ENCODE results near the gene NCKAP1.
A peak's percentile ranks its signal among the peaks of the same experiment; 100 is the strongest.
"Not testable (repeated sequence)": the region's sequence is repeated elsewhere in the genome, so short reads cannot be mapped to it uniquely, and the experiment has no call there.

The NCKAP1 gene

DNA sequence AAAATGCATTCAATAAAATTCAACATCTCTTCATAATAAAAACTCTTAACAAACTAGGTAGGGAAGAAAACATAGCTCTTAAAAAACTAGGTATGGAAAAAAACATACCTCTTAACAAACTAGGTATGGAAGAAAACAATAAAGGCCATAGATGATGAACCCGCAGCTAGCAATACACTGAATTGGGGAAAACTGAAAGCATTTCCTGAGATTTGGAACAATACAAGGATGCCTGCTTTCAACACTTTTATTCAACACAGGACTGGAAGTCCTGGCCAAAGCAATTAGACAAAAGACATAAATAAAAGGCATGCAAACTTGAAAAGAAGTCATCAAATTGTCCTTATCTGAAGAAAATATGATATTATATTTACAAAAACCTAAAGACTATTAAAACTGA lies 67.8 kb downstream of the NCKAP1 start:
- Histone ChIP-seq H3K4me3 (ENCODE audit: extremely low read depth, insufficient read depth, low read length, poor library complexity, severe bottlenecking) (no peak overlapping the region), H3K4me1 (ENCODE audit: control insufficient read depth, insufficient read depth, low read length, poor library complexity, severe bottlenecking) (no peaks in the 10 kb centered on the region), H3K9me3 (ENCODE audit: control insufficient read depth, low read length) (peaks cover 4% of the 10 kb centered on the region), H3K27ac (ENCODE audit: low read depth, low read length, severe bottlenecking) (no peak overlapping the region), H3K36me3 (ENCODE audit: control insufficient read depth, insufficient read depth, low read length) (peaks cover 72% of the 10 kb centered on the region)
- 83% methylated on average over 1 of the region's 1 CpG; no CpG with 5 or more reads in 1 of the 2 experiments for WGBS, 2 experiments (ENCODE audit: insufficient coverage in 2 of 2)

DNA sequence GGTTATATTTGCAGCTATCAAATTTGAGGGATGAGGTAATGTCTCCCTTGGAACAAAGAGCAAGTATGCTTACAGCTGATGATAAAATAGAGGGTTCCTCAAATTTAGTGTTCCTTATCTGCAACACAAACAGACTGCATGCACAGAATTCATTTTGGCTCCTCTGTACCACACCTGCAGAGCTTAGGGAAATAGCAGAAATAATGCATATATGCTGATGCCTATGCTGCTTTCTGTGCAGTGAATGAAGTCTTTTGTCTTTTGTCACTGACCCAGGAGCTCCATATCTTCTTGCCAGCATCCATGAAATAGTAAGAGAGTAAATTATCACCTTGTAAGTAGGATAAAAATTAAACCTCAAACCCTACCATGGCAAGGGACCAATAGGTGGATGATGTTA lies 69.8 kb downstream of the NCKAP1 start:
- peaks cover 4% of the 10 kb centered on the region for H3K9me3 ChIP-seq (ENCODE audit: control insufficient read depth, low read length)
- H3K4me1 ChIP-seq (ENCODE audit: control insufficient read depth, insufficient read depth, low read length, poor library complexity, severe bottlenecking): no peaks in the 10 kb centered on the region
- H3K4me3 ChIP-seq (ENCODE audit: extremely low read depth, insufficient read depth, low read length, poor library complexity, severe bottlenecking): no peak overlapping the region
- peaks cover 76% of the 10 kb centered on the region for H3K36me3 ChIP-seq (ENCODE audit: control insufficient read depth, insufficient read depth, low read length)
- H3K27ac ChIP-seq (ENCODE audit: low read depth, low read length, severe bottlenecking): no peak overlapping the region

DNA sequence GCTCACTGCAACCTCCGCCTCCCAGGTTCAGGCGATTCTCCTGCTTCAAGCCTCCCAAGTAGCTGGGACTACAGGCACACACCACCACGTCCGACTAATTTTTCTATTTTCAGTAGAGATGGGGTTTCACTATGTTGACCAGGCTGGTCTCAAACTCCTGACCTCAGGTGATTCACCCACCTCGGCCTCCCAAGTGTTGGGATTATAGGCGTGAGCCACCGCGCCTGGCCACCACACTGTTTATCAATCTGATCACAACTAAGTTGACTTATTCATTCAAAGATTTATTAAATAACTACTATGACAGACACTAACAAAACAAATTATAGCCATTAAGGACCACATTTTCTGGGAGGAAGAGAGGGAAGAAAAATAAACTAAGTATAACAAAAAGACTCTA lies 71.9 kb downstream of the NCKAP1 start:
- not testable (repeated sequence) for H3K9me3 ChIP-seq (ENCODE audit: control insufficient read depth, low read length); H3K27ac ChIP-seq (ENCODE audit: low read depth, low read length, severe bottlenecking); H3K4me3 ChIP-seq (ENCODE audit: extremely low read depth, insufficient read depth, low read length, poor library complexity, severe bottlenecking); H3K4me1 ChIP-seq (ENCODE audit: control insufficient read depth, insufficient read depth, low read length, poor library complexity, severe bottlenecking)
- H3K36me3 ChIP-seq (ENCODE audit: control insufficient read depth, insufficient read depth, low read length): peaks cover 69% of the 10 kb centered on the region
- WGBS, 2 experiments (ENCODE audit: insufficient coverage in 2 of 2): 93 to 100% methylated on average over 6 to 8 of the region's 8 CpGs

DNA sequence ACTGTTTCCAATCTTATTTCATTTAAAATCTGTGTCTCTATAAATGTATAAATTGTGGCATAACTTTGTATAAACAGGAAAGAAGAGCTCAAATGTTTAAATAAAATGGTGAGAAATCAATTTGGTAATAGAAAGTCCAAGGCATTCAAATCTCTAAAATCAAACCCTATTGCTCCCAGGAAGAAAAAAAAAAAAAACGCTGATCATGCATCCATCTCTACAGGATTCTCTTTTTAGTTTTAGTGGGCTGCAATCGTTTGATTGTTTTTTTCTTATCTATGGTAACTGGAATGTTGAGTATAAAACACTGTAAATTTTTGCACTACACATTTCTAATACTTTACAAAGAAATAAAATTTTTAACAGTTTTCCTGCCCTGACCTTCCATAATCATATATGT lies 75.6 kb downstream of the NCKAP1 start:
- H3K4me1 ChIP-seq (ENCODE audit: control insufficient read depth, insufficient read depth, low read length, poor library complexity, severe bottlenecking): no peaks in the 10 kb centered on the region
- WGBS, 2 experiments (ENCODE audit: insufficient coverage in 2 of 2): no CpG with 5 or more reads among the region's 2 CpGs
- peaks cover 63% of the 10 kb centered on the region for H3K36me3 ChIP-seq (ENCODE audit: control insufficient read depth, insufficient read depth, low read length)

DNA sequence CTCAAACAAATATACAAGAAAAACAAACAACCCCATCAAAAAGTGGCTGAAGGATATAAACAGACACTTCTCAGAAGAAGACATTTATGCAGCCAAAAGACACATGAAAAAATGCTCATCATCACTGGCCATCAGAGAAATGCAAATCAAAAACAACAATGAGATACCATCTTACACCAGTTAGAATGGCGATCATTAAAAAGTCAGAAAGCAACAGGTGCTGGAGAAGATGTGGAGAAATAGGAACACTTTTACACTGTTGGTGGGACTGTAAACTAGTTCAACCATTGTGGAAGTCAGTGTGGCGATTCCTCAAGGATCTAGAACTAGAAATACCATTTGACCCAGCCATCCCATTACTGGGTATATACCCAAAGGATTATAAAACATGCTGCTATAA lies 77.4 kb downstream of the NCKAP1 start:
- not testable (repeated sequence) for H3K9me3 ChIP-seq (ENCODE audit: control insufficient read depth, low read length); H3K4me1 ChIP-seq (ENCODE audit: control insufficient read depth, insufficient read depth, low read length, poor library complexity, severe bottlenecking); H3K4me3 ChIP-seq (ENCODE audit: extremely low read depth, insufficient read depth, low read length, poor library complexity, severe bottlenecking); H3K27ac ChIP-seq (ENCODE audit: low read depth, low read length, severe bottlenecking)
- no CpG with 5 or more reads among the region's 2 CpGs for WGBS, 2 experiments (ENCODE audit: insufficient coverage in 2 of 2)
- H3K36me3 ChIP-seq (ENCODE audit: control insufficient read depth, insufficient read depth, low read length): peaks cover 64% of the 10 kb centered on the region

More for the DNA sequence above, 75.6 kb downstream of the NCKAP1 start:
- H3K4me3 ChIP-seq (ENCODE audit: extremely low read depth, insufficient read depth, low read length, poor library complexity, severe bottlenecking): no peak overlapping the region
- H3K27ac ChIP-seq (ENCODE audit: low read depth, low read length, severe bottlenecking): no peak overlapping the region
- no peaks in the 10 kb centered on the region for H3K9me3 ChIP-seq (ENCODE audit: control insufficient read depth, low read length)

DNA sequence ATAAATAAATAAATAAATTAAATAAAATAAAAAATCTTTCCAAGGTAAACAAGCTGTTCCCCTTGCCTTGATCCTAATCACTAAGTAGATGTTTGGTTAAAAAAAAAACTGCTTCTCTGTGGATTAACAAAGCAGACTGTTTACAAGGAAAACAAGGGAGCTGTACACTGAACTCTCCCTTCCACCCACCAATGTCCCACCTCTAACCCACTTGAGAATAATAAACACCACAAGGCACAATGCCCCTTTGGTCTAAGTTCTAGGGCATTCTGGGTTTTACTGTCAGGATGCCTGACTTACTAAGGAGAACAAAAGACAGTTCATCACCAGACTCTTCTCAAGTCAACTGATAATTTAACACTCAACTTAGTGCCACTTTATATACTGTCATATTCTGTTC lies 83.5 kb downstream of the NCKAP1 start:
- Histone ChIP-seq H3K9me3 (ENCODE audit: control insufficient read depth, low read length) (no peaks in the 10 kb centered on the region), H3K27ac (ENCODE audit: low read depth, low read length, severe bottlenecking) (peak overlapping the region; percentile 51), H3K4me1 (ENCODE audit: control insufficient read depth, insufficient read depth, low read length, poor library complexity, severe bottlenecking) (no peaks in the 10 kb centered on the region), H3K4me3 (ENCODE audit: extremely low read depth, insufficient read depth, low read length, poor library complexity, severe bottlenecking) (no peak overlapping the region), H3K36me3 (ENCODE audit: control insufficient read depth, insufficient read depth, low read length) (peaks cover 54% of the 10 kb centered on the region)

DNA sequence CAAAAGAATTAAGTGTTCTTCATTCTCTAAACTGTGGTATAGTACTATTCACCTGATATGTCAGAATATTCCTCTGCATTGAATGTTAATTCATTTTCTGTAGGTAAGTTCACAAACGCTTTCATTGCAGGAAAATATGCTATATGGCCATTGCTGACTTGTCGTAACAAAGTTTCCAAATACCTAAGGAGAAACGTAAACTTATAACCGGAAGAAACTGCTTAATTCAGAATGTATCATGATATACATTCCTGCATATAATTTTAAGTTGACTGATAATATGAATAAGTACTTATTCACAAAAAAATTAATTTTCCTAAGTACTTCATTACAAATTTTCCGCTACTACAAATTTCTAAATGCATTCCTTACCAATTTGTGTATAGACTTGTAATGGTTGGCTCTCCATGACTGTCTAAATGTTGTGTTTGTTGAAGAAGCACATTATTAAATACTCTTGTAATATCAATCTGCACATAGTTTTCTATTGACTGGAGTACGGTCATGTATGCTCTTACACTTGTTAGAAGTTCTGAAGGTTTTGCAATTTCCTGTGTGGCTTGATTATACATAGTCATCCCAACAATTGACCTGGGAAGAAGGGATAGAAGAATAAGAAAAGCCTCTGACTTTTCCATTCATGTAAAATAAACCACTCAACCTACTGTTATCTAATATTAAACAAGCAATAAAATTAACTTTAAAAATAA lies 85.4 kb downstream of the NCKAP1 start:
- peaks cover 42% of the 10 kb centered on the region for H3K36me3 ChIP-seq (ENCODE audit: control insufficient read depth, insufficient read depth, low read length)
- H3K4me3 ChIP-seq (ENCODE audit: extremely low read depth, insufficient read depth, low read length, poor library complexity, severe bottlenecking): no peak overlapping the region
- 100% methylated on average over 1 of the region's 6 CpGs; no CpG with 5 or more reads in 1 of the 2 experiments for WGBS, 2 experiments (ENCODE audit: insufficient coverage in 2 of 2)
- peaks cover 9% of the 10 kb centered on the region for H3K4me1 ChIP-seq (ENCODE audit: control insufficient read depth, insufficient read depth, low read length, poor library complexity, severe bottlenecking)
- no peak overlapping the region for H3K27ac ChIP-seq (ENCODE audit: low read depth, low read length, severe bottlenecking)
- no peaks in the 10 kb centered on the region for H3K9me3 ChIP-seq (ENCODE audit: control insufficient read depth, low read length)

DNA sequence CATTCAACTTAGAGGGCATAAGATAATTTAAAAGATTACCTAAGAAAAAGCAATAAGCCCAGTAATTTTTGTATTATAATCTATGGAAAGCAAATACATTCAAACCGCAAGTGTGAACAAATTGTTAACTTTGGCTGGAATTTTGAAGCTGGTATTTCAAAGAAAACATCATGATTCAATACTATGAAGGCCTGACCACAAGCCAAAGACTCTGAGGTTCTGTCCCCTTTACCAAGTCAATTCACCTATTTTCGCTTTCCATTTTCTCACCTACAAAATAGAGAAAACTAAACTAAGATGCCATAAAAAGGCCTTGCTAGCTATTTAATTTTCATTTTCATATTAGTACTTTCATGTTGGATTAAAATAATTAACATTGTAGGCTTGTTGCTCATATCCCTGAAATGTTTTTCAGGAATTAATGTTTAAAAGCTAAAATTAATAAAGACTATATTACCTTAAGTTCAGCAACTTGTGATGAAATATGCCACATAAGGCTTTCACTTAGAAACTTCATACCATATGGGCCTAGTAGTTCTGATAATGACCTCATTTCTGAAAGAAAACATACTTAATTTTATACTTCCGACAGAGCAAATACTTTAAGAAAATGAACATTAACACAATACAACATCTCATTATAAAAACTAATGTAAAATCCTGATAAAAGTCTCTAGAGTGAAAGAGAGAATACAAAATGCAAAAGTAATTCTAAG lies 86.2 kb downstream of the NCKAP1 start:
- WGBS, 2 experiments (ENCODE audit: insufficient coverage in 2 of 2): 100% methylated on average over 1 of the region's 3 CpGs; no CpG with 5 or more reads in 1 of the 2 experiments
- Histone ChIP-seq H3K36me3 (ENCODE audit: control insufficient read depth, insufficient read depth, low read length) (peaks cover 38% of the 10 kb centered on the region), H3K9me3 (ENCODE audit: control insufficient read depth, low read length) (no peaks in the 10 kb centered on the region), H3K4me3 (ENCODE audit: extremely low read depth, insufficient read depth, low read length, poor library complexity, severe bottlenecking) (no peak overlapping the region), H3K27ac (ENCODE audit: low read depth, low read length, severe bottlenecking) (no peak overlapping the region), H3K4me1 (ENCODE audit: control insufficient read depth, insufficient read depth, low read length, poor library complexity, severe bottlenecking) (peaks cover 13% of the 10 kb centered on the region)

DNA sequence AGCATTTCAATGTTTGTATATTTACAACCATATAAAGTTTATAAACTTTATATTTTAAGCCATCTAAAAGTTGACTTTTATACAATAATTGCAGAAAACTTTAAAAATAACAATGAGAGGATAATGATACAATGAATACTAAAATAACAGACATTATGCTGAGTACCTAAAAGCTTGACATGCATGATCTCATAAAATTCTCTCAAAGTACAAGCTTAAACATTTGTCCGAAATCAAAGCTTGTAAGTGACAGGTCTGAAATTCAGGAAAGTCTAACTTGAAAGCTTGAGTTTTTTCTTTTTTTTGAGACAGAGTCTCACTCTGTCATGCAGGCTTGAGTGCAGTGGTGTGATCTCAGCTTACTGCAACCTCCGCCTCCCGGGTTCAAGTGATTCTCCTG lies 87.7 kb downstream of the NCKAP1 start:
- WGBS, 2 experiments (ENCODE audit: insufficient coverage in 2 of 2): 100% methylated on average over 1 of the region's 3 CpGs
- Histone ChIP-seq H3K4me3 (ENCODE audit: extremely low read depth, insufficient read depth, low read length, poor library complexity, severe bottlenecking) (no peak overlapping the region), H3K9me3 (ENCODE audit: control insufficient read depth, low read length) (no peaks in the 10 kb centered on the region), H3K27ac (ENCODE audit: low read depth, low read length, severe bottlenecking) (no peak overlapping the region), H3K4me1 (ENCODE audit: control insufficient read depth, insufficient read depth, low read length, poor library complexity, severe bottlenecking) (peaks cover 14% of the 10 kb centered on the region), H3K36me3 (ENCODE audit: control insufficient read depth, insufficient read depth, low read length) (peaks cover 38% of the 10 kb centered on the region)

DNA sequence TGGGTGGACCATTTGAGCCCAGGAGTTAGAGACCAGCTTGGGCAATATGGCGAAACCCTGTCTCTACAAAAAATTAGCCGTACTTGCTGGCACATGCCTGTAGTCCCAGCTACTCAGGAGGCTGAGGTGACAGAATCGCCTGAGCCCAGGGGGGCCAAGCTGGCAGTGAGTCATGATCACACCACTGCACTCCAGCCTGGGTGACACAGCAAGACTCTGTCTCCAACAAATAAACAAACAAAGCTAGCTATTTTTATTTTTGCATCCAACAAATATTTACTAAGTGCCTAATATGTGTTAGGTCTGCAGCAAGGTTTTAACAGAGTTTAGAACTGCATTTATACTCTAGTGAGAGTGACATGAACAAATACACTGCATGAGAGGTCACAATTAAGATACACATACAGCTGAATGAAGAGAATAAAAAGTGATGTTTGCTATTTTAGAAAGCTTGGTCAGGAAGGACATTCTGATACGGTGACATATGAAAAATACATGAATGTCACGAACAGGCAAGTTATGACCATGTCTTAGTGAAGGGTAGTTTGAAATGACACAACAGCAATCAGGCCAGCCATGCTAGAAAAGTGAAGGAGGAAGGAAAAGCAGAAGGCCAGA lies 88.6 kb downstream of the NCKAP1 start:
- peak overlapping the region; percentile 86 for H3K27ac ChIP-seq (ENCODE audit: low read depth, low read length, severe bottlenecking)
- H3K9me3 ChIP-seq (ENCODE audit: control insufficient read depth, low read length): no peaks in the 10 kb centered on the region
- 74 to 78% methylated on average over 5 of the region's 5 CpGs for WGBS, 2 experiments (ENCODE audit: insufficient coverage in 2 of 2)
- peaks cover 14% of the 10 kb centered on the region for H3K4me1 ChIP-seq (ENCODE audit: control insufficient read depth, insufficient read depth, low read length, poor library complexity, severe bottlenecking)
- peaks cover 41% of the 10 kb centered on the region for H3K36me3 ChIP-seq (ENCODE audit: control insufficient read depth, insufficient read depth, low read length)
- no peak overlapping the region for H3K4me3 ChIP-seq (ENCODE audit: extremely low read depth, insufficient read depth, low read length, poor library complexity, severe bottlenecking)

DNA sequence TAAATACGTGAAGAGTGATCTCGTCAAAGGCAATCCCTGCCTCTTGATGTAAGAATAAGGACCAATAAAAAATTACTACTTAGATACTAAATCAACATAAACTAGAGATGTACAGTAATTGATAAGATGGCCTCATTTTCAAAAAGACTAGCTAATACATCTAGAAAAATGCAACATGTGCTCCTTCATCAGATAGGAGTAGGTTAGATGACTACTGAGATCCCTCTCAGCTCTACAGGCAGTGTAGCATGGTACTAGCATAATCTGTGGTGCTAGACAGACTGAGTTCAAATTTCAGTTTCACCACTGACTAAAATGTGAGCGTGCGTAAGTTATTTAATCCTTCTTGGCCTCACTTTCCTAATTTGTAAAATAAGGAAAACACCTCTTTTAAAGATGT lies 89.2 kb downstream of the NCKAP1 start:
- Histone ChIP-seq H3K36me3 (ENCODE audit: control insufficient read depth, insufficient read depth, low read length) (peaks cover 47% of the 10 kb centered on the region), H3K27ac (ENCODE audit: low read depth, low read length, severe bottlenecking) (peak overlapping the region; percentile 86), H3K9me3 (ENCODE audit: control insufficient read depth, low read length) (no peaks in the 10 kb centered on the region), H3K4me3 (ENCODE audit: extremely low read depth, insufficient read depth, low read length, poor library complexity, severe bottlenecking) (no peak overlapping the region), H3K4me1 (ENCODE audit: control insufficient read depth, insufficient read depth, low read length, poor library complexity, severe bottlenecking) (peaks cover 14% of the 10 kb centered on the region)
- no CpG with 5 or more reads among the region's 4 CpGs for WGBS, 2 experiments (ENCODE audit: insufficient coverage in 2 of 2)

Measured in mesodermal cell (in vitro differentiated cells).